GM21526 (cell line): ENCODE results near the gene TAS2R16.

Source experiments
- ATAC-seq: cut with Tn5 transposase; IDR thresholded peaks from one replicate; pipeline ENCODE4 v1.9.1; 2021; ENCODE audit warnings: moderate library complexity; ENCODE audit not compliant: unreplicated experiment, low FRiP score

TAS2R16 gene

GRCh38 chr7:122995600-122995999 is at the start of gene TAS2R16:
TSS of gene TAS2R16 (minus strand) at chr7:122995700. CDS start at chr7:122995634, 66 bp downstream.
- no peak for ATAC-seq

DNA sequence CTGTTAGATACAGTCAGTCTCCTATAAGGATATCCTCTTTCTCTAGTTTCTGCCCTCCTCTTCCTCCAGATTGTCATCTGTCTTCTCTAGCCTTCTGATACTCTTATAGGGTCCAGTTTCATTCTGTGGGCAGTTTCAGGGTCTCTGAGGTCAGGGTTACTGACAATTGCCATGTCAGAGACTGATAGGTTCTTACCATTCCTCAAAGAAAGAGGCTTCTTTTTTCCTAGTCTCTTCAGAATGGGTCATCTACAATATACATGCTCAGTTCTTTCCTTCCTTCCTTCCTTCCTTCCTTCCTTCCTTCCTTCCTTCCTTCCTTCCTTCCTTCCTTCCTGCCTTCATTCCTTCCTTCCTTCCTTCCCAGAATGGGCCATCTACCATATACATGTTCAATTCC is 48.1 kb upstream of the TAS2R16 start:
- ATAC-seq: no peak

DNA sequence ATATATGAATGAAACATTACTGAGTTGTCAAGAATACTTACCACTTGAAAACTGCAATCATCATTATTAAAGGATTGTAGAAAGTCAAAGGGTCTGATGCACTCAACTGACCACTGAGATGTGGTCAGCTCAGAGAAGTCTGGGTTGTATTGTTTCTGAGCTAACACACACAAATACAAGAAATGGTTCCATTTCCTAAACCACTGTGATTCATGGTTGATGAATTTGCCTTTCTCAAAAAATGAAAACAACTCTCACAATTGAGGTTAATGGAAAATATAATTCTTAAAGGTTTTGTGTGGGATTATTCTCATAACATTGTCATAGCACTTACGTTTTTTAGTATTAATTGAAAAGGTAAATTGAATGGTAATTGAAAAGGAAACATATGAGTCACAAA is 45.6 kb upstream of the TAS2R16 start:
- ATAC-seq: no peak

- ATAC-seq: no peak
Observed at GRCh38 chr7:123039269-123039668, 43.8 kb upstream of the TAS2R16 start.

DNA sequence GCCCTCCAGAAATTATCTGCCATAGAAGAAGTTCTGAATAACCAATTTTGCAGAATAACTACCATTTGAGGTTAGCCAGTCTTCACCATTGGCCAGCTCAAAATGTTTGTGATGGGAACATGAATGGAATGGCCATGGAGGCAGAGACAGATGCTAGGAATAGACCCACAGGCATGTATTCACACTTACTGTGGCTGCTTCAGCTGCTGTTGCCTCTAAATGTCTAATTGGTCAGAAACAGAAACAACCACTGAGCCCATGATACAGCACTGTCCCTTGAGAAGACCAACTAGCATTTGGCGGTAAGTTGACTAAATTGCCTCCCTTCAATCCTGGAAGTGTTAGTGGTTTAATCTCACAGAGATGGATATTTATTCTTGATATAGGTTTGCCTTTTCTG is 38.6 kb upstream of the TAS2R16 start:
- no peak for ATAC-seq

- ATAC-seq: no peak
Observed at GRCh38 chr7:123030631-123031030, 35.1 kb upstream of the TAS2R16 start.

- no peak for ATAC-seq
Observed at GRCh38 chr7:123028339-123028738, 32.8 kb upstream of the TAS2R16 start.

GRCh38 chr7:123026251-123026650 is 30.8 kb upstream of the TAS2R16 start:
- no peak for ATAC-seq

DNA sequence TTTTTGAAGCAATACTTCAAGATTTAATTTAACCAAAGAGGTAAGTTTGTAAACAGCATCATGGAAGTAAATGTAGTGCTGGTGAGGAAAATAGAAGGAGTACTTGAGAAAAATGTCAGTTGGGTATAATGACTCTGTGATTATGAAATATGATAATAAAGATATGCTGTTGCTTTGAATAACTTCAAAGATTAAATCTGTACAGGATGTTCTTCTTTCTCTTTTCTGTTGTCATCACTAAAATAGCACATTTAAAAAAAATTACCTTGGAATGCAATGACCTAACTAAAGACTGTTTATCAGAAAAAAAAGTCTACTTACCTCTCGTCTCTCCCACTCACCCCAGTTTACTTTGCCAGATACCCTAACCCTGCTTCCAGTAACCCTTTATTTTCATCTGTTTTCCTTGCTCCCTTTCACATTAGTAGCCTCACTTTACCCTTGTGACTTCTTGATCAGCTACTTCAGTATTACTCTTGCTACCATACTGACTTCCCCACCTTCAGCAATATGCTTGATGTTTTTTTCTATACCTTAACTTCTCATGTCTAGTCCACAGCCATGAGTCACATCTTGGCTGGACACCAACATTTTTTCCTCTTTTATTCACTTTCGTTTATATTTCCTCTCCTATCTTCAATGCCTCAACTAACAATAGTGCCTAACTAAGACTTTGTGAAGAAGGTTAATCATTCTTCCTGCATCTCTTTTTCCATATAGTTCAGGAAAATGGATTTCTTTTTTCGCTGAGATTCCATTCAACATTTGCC is 29.7 kb upstream of the TAS2R16 start:
- no peak for ATAC-seq

DNA sequence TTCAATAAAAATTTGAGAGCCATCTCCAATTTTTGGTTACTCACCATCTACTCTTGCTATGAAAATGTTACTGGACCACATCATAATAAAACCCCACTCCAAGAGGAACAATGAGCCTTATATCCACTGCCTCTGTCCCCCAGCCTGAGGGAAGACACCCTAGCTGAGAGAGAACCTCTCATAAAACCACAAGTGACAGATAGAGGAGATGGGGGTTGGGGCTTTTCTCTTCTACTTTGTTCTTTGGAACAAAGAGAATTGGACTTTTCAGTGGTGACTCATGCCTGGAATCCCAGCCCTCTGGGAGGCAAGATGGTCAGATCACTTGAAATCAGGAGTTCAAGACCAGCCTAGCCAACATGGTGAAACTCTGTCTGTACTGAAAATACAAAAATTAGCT is 27.6 kb upstream of the TAS2R16 start:
- no peak for ATAC-seq

GRCh38 chr7:123022576-123022975 is 27.1 kb upstream of the TAS2R16 start:
- ATAC-seq: no peak

DNA sequence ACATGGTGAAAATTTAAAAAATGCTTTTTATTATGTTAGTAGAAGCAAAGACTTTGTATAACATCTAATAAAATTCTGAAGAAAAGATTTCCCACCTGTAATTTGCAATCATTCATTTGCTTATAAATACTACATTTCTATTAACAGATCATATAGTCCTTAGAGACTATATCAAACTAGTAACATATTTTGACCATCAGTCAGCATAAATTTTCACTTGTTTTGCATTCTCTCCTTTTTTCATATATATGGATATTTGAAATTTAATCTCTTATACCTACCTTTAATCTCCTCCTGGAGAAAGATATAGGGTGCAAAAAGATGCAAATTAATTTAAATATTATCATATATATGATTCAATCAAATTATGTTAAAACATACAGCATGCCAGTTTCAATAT is 16.9 kb upstream of the TAS2R16 start:
- ATAC-seq: no peak

DNA sequence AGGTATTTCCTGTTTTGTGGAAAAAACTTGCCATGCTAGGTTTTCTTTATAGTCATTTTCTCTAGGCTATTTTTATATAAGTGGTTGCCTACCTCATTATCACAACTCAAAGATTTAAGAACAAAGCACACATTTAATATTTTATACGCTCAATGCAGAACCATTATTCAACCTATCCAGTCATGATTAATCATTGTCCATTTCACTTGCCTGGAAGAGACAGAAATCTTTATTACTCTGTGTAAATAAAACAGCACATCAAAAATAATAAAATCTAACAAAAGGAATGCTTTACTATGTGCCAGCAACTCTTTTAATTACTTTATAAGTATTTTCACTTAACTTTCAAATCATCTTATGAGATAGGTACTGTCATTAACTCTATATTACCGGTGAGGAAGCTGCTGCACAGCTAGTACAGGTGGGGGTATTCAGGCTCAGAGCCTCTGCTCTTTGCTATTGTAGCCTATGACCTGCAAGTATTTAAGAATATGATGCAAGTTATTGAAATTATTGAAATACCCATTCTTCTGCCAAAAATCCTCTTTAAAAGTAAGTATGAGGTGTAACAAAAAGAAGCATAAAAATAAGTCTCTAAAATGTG is 16.4 kb upstream of the TAS2R16 start:
- ATAC-seq: no peak

- ATAC-seq: no peak
Observed at GRCh38 chr7:123004931-123005330, 9.4 kb upstream of the TAS2R16 start.

DNA sequence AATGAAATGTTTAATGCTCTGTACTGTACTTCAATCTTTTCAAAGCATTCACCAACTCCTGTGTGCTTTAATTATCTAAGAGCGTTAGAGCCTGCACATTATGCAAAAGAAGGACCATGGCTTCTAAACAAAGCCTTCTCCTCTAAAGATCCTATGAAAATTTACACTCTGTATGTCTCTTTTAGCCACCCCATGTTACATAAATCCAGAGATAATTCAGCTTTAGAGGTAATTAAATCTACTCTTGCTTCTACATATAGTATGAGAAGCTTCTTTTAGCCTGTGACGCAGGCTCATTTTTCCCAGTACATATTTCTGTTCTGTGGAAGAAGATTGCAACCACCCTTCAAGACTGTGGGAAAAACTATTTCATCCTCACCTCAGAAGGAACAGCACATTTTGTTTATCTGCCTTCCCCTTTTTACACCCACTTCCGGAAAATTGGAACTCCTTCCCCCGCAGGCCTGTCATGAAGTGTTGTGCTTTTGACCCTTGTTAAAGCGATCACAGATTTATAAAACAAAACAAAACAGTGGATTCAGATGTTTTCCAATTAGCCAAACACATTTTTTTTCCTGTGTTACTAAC is 8.1 kb upstream of the TAS2R16 start:
- no peak for ATAC-seq

DNA sequence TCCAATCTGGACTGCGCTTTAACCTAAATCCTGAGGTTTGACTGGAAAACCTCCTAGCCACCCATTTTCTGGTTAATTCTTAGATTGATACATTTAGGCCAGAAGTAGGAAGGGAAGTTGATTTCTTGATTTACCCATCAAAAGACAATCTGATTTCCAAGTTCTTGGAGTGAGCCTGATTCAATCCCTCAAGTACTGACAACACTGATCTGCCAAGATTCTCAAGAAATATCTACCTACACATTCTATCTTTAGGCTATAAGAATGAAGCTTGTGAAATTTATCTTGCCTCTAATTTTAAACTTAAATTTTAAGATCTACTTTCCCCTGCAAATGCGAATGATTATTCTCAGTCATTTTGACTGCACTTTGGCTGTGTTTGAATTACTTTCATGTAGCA is 5.9 kb downstream of the TAS2R16 start:
- no peak for ATAC-seq

DNA sequence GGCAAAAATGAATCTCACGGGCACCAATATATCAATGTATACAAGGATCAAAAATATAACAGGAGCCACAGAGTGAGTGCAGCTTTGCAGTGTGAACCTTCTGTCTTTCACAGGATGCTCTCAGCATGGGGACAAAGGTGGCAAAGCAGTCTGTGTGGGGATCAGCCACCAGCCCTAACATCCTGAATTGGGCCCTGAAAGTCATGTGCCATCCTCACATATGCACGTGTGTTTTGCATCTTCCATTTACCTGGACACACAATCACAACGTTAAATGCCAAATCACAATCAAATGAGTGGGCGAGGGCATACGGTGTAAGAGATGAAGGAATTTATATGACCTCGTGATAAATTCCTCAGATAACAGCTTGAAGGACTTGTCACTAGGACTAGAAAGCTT is 6.5 kb downstream of the TAS2R16 start:
- no peak for ATAC-seq

DNA sequence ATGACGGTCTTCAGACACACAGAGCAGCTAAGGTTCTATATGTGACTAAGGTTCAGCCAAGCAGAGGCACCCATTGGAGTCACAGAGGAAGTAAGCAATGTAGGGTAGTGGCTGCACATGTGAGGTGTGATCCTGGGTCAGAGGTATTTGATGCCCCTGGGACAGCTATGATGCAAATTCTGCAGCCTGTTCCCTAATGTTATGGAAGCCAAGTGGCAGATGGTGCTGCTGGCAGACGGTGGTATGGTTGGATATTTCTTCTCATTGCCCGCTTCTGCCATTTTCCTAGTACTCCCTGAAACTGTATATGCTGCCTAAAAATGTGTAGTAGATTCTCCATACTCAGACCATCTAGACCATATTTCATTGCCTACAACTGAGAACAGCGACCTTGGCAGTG is 7.2 kb downstream of the TAS2R16 start:
- ATAC-seq: no peak

DNA sequence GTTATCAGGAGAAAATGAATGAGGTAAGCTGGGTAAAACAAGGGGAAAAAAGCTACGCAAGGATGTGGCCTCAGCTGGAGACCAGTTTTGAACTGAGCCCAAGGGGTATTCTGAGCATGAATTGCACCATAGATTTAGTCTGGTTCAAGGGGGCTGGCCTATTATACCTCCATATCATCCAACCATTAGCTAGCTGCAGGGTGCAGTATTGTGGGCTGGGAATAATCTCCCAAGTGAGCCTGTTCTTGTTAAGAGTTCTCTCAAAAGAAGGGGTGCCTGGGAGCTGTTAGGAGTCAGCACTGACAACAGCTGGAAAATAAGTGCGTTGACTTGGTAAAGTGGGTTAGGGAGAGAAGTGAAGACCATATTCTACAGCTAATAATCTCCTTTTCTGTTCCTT is 8.0 kb downstream of the TAS2R16 start:
- ATAC-seq: no peak

DNA sequence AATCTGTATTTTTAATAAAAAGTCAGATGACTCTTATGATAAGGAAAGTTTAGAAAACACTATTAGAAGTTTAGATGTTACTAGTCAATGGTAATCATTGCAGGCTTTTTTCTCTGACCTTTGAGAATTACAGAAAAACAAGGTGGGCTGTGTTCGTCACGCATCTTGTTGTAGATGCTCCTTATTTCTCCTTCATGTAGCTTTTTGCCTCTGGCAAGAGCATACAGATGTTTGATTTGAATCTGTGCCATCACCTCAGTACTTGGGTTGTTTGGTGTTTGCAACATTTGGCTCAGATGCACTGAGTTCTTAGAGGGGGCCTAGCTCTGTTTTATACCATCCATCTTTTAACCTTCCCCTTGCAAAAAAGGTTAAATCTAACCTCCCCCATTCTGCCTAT is 11.5 kb downstream of the TAS2R16 start:
- no peak for ATAC-seq

DNA sequence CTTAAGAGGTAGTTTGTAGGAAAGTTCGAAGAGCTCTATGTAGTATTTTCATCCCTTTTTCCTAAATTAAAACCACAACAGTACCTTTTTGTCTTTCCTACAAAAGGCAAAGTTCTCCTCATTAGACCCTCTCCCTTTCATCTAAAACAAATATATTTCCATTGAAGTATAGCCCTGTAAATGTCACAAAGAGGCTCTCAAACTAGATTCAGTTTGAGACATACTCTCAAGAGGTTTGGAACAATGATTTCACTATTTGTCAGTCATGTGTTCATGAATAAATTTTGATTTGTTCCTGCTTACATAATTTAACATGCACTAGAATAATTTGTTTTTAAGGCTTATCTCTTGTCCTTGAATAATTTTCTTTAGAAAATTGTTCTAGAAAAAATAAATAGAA is 12.2 kb downstream of the TAS2R16 start:
- no peak for ATAC-seq

GRCh38 chr7:122975341-122975740 is 20.2 kb downstream of the TAS2R16 start:
- ATAC-seq: no peak
